Loucy (cell line): ENCODE measurements around the gene NUDT3.
"Not testable (repeated sequence)": the region's sequence is repeated elsewhere in the genome, so short reads cannot be mapped to it uniquely, and the experiment has no call there.

Experiments used
- H2AFZ ChIP-seq: fragments of 200-600 bp; sonication (generic); 2 replicates; pipeline ENCODE4 v1.6.0; 2016; ENCODE audit warnings: antibody characterized with exemption, mild to moderate bottlenecking, low read length, moderate library complexity
- H3F3A ChIP-seq: fragments of 200-600 bp; 2 replicates; pipeline ENCODE4 v1.6.0; 2016; ENCODE audit warnings: antibody characterized with exemption, low read depth, mild to moderate bottlenecking
- H3K27me3 ChIP-seq: fragments of 200-600 bp; sonication (generic); 2 replicates; pipeline ENCODE4 v1.6.1; 2014; ENCODE audit warnings: low read length, mild to moderate bottlenecking; ENCODE audit not compliant: insufficient read depth, poor library complexity, severe bottlenecking
- H3K36me3 ChIP-seq: fragments of 200-600 bp; sonication (generic); 2 replicates; pipeline ENCODE4 v1.6.1; 2016; ENCODE audit warnings: low read length; ENCODE audit not compliant: insufficient read depth
- H3K4me1 ChIP-seq: fragments of 200-600 bp; sonication (generic); 2 replicates; pipeline ENCODE4 v1.5.1; 2014; ENCODE audit warnings: low read length, mild to moderate bottlenecking; ENCODE audit not compliant: insufficient read depth, poor library complexity, severe bottlenecking
- H3K4me2 ChIP-seq: fragments of 200-600 bp; sonication (generic); 2 replicates; pipeline ENCODE4 v1.6.0; 2014; ENCODE audit warnings: antibody characterized with exemption, low read length, low read depth, mild to moderate bottlenecking; ENCODE audit not compliant: poor library complexity, severe bottlenecking
- H3K4me3 ChIP-seq: fragments of 200-600 bp; sonication (generic); 2 replicates; pipeline ENCODE4 v1.5.1; 2014; ENCODE audit warnings: low read length, mild to moderate bottlenecking, mixed read lengths; ENCODE audit not compliant: poor library complexity, severe bottlenecking
- H3K79me2 ChIP-seq: fragments of 200-600 bp; sonication (generic); 2 replicates; pipeline ENCODE4 v1.6.1; 2014; ENCODE audit warnings: low read length; ENCODE audit not compliant: insufficient read depth
- H3K9ac ChIP-seq: fragments of 200-600 bp; sonication (generic); 2 replicates; pipeline ENCODE4 v1.6.0; 2014; ENCODE audit warnings: mild to moderate bottlenecking, low read depth, low read length, moderate library complexity; ENCODE audit not compliant: poor library complexity, severe bottlenecking
- H3K9me2 ChIP-seq: fragments of 200-600 bp; sonication (generic); replicated peaks from 2 replicates; pipeline ENCODE4 v1.6.1; 2016; ENCODE audit warnings: low read depth, low read length, mixed read lengths
- H3K9me3 ChIP-seq: fragments of 200-600 bp; sonication (generic); 2 replicates; pipeline ENCODE4 v1.6.1; 2014; ENCODE audit warnings: mild to moderate bottlenecking, antibody characterized with exemption, low read length, low read depth; ENCODE audit not compliant: insufficient read depth
- H4K20me1 ChIP-seq: fragments of 200-600 bp; sonication (generic); 2 replicates; pipeline ENCODE4 v1.6.0; 2014; ENCODE audit warnings: antibody characterized with exemption, low read length, mild to moderate bottlenecking; ENCODE audit not compliant: insufficient read depth, poor library complexity, severe bottlenecking
- EZH2phosphoT487 ChIP-seq: fragments of 200-600 bp; IDR thresholded peaks from 2 replicates; pipeline ENCODE4 v1.6.1; 2018; ENCODE audit warnings: antibody characterized with exemption, mild to moderate bottlenecking, moderate library complexity, borderline replicate concordance
- TF ChIP-seq, protein P1 (sequence below): fragments of 200-600 bp; sonication (generic); conservative IDR thresholded peaks from 2 replicates; pipeline ENCODE4 v1.5.1; 2014; ENCODE audit warnings: mild to moderate bottlenecking, antibody characterized with exemption, low read length

NUDT3 gene

DNA sequence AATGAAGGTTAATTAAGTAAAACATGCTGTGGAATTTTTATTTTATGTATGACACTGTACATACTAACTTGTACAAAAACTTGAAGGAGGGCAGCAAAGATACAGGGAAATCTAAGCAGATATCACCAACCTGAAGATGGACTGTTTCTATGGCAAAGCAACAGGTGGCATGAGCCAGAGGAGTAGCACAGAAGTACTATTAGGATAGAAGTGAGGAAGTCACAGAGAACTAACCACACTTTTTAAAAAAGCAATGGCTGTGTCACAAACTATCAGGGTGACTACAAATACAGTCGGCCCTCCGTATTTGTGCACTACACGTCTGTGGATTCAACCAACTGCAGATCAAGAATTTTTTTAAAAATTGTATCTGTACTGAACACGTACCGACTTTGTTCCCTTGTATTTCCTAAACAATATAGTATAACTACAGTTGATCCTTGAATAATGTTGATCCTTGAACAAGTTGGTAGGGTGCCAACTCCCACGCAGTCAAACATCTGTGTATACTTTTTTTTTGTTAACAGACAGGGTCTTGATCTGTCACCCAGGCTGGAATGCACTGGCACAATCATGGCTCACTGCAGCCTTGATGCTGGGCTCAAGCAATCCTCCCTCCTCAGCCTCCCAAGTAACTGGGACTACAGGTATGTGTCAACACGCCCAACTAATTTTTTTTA, 61.0 kb downstream of the NUDT3 start:
- Histone ChIP-seq H3K36me3 (no peaks in the 10 kb centered on the region; the same call in 1 of the 2 replicates), H3K4me3 (no peak overlapping the region), H3K9me2 (no peaks in the 10 kb centered on the region), H3K4me1 (peaks cover 17% of the 10 kb centered on the region), H3K27me3 (no peaks in the 10 kb centered on the region), H3K4me2 (no peak overlapping the region), H2AFZ (no peak overlapping the region), H3K9ac (no peak overlapping the region), H4K20me1 (no peaks in the 10 kb centered on the region), H3F3A (no peaks in the 10 kb centered on the region), H3K9me3 (no peaks in the 10 kb centered on the region), H3K79me2 (peaks cover 3% of the 10 kb centered on the region; the same call in 1 of the 2 replicates)
- TF ChIP-seq, protein P1, sequence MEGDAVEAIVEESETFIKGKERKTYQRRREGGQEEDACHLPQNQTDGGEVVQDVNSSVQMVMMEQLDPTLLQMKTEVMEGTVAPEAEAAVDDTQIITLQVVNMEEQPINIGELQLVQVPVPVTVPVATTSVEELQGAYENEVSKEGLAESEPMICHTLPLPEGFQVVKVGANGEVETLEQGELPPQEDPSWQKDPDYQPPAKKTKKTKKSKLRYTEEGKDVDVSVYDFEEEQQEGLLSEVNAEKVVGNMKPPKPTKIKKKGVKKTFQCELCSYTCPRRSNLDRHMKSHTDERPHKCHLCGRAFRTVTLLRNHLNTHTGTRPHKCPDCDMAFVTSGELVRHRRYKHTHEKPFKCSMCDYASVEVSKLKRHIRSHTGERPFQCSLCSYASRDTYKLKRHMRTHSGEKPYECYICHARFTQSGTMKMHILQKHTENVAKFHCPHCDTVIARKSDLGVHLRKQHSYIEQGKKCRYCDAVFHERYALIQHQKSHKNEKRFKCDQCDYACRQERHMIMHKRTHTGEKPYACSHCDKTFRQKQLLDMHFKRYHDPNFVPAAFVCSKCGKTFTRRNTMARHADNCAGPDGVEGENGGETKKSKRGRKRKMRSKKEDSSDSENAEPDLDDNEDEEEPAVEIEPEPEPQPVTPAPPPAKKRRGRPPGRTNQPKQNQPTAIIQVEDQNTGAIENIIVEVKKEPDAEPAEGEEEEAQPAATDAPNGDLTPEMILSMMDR, result no peak
- no peak for TF ChIP-seq EZH2phosphoT487

DNA sequence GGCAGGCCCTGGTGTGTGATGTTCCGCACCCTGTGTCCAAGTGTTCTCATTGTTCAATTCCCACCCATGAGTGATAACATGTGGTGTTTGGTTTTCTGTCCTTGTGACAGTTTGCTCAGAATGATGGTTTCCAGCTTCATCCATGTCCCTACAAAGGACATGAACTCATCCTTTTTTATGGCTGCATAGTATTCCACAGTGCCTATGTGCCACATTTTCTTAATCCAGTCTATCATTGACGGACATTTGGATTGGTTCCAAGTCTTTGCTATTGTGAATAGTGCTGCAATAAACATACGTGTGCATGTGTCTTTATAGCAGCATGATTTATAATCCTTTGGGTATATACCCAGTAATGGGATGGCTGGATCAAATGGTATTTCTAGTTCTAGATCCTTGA, 62.7 kb downstream of the NUDT3 start:
- H3K9me2 ChIP-seq, H3K9me3 ChIP-seq, H3K4me3 ChIP-seq: not testable (repeated sequence)

DNA sequence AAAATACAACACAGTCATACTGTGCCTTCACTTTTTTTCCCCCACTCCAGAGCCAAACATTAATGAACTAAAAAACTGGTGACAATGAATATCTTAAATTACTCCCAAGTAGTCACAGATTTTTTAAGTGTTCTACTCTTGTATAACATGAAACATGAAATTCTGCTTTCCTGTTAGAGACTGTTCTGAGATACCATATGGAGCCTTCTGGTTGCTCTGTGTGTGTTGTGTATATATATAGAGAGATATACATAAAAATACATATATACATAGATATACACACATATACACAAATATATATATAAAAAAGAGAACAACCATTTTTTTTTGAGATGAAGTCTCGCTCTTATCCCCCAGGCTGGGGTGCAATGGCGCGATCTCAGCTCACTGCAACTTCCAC, 63.5 kb downstream of the NUDT3 start:
- peaks cover 17% of the 10 kb centered on the region for H3K4me1 ChIP-seq
- H3K9me2 ChIP-seq, result no peaks in the 10 kb centered on the region
- no peaks in the 10 kb centered on the region; the same call in 1 of the 2 replicates for H3K36me3 ChIP-seq
- H3K27me3 ChIP-seq, result no peaks in the 10 kb centered on the region
- H3K79me2 ChIP-seq, result no peaks in the 10 kb centered on the region; the same call in 1 of the 2 replicates
- no peak overlapping the region for H3K4me3 ChIP-seq
- no peak overlapping the region for H3K9ac ChIP-seq
- H4K20me1 ChIP-seq, result no peaks in the 10 kb centered on the region
- H3K9me3 ChIP-seq, result no peaks in the 10 kb centered on the region
- H3K4me2 ChIP-seq, result no peak overlapping the region
- no peak overlapping the region for H2AFZ ChIP-seq
- no peak for TF ChIP-seq EZH2phosphoT487
- TF ChIP-seq, protein P1, result no peak
- H3F3A ChIP-seq, result no peaks in the 10 kb centered on the region

More for the DNA sequence above, 62.7 kb downstream of the NUDT3 start:
- H3K4me2 ChIP-seq, H2AFZ ChIP-seq, H3K36me3 ChIP-seq, H3K9ac ChIP-seq, H4K20me1 ChIP-seq, H3K79me2 ChIP-seq, H3F3A ChIP-seq, H3K27me3 ChIP-seq: not testable (repeated sequence)
- peaks cover 17% of the 10 kb centered on the region for H3K4me1 ChIP-seq

DNA sequence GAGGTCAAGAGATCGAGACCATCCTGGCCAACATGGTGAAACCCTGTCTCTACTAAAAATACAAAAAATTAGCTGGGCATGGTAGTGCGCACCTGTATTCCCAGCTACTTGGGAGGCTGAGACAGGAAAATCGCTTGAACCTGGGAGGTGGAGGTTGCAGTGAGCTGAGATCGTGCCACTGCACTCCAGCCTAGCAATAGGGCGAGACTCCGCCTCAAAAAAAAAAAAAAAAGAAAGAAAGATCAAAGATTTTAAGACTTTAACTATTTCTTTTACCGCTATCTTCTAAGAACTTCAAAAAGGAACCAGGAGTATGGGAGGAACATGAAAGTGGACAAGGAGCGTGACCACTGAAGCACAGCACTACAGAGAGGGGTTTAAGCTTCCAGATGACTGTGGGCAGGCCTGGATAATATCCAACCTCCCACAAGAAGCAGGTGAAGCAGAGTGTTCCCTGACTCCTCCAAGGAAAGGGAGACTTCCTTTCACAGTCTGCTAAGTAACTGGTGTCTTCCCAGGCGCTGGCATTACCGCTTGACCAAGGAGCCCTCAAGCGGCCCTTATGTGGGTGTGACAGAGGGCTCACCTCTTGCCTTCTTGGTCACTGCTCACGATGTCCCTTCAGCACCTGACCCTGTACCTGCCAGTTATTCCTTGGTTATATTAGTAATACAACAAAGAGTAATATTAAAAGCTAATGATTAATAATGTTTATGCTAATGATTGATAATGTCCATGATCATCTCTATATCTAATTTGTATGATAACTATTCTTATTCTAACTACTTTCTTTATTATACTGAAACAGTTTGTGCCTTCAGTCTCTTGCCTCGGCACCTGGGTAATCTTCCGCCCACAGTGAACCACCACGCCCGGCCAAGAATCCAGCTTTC, 64.9 kb downstream of the NUDT3 start:
- peaks cover 12% of the 10 kb centered on the region for H3K4me1 ChIP-seq
- H2AFZ ChIP-seq, H3K4me3 ChIP-seq, H4K20me1 ChIP-seq, H3K9me2 ChIP-seq, H3K4me2 ChIP-seq, H3K27me3 ChIP-seq, H3K36me3 ChIP-seq, H3K9ac ChIP-seq, H3K79me2 ChIP-seq, H3K9me3 ChIP-seq, H3F3A ChIP-seq: not testable (repeated sequence)
